Dendritic cell treated with granulocyte-macrophage colony-stimulating factor and Interleukin-4, amounts not matched to agents 40 ng/mL and 50 ng/mL, for 4 days (primary cell): ENCODE measurements around the gene MED10.

Source experiments
- H3K27ac Mint-ChIP-seq: one replicate; pipeline ENCODE4 v1.8.0; 2022; ENCODE audit warnings: mild to moderate bottlenecking, mixed read lengths
- H3K27me3 Mint-ChIP-seq: one replicate; pipeline ENCODE4 v1.8.0; 2022; ENCODE audit warnings: mild to moderate bottlenecking, mixed read lengths
- H3K36me3 Mint-ChIP-seq: one replicate; pipeline ENCODE4 v1.8.0; 2022; ENCODE audit warnings: low read depth, mixed read lengths
- H3K4me1 Mint-ChIP-seq: one replicate; pipeline ENCODE4 v1.8.0; 2022; ENCODE audit warnings: low read depth, mixed read lengths
- H3K4me3 Mint-ChIP-seq: one replicate; pipeline ENCODE4 v1.8.0; 2022; ENCODE audit warnings: mild to moderate bottlenecking, moderate library complexity, mixed read lengths
- H3K9me3 Mint-ChIP-seq: one replicate; pipeline ENCODE4 v1.8.0; 2022; ENCODE audit warnings: mixed read lengths
- intact Hi-C: fragments of 100-400 bp; cut with micrococcal nuclease; formaldehyde crosslinking; loops from one replicate; pipeline ENCODE4 v1.15.0; 2022

MED10 gene

DNA sequence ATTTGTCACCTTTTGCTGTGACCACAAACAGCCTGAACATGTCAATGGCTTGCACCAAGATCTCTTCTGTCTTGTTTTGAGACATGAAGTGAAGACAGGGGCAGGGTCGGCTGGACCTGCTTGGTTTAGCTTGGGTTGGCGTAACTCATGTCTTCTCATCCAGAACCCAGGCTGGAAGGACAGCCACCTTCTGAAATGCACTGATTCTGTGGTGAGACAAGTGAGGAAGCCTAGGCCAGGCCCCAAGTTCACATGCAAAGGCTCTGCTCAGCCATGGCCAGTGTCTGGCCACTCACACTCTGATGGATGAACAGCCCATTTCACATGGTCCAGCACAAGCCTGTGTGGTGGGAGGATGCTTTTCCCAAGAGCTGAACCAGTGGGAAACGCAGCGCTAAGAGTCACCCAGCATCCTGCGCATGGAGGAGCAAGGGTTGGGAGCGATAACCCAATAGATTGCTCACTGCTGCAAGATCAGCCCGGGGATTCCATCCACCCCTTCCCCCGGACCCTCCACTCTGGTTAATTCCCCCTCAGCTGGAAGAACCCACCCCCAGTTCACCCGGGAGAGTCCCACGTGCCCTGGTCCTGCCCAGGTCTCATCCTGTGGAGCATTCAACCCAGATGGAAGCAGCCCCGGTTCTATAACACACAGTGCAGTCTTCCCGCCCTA lies 16.2 kb upstream of the MED10 start:
- no peaks in the 10 kb centered on the region for H3K4me1 Mint-ChIP-seq
- H3K9me3 Mint-ChIP-seq: no peaks in the 10 kb centered on the region
- H3K27me3 Mint-ChIP-seq: peaks cover 9% of the 10 kb centered on the region
- H3K27ac Mint-ChIP-seq: no peak overlapping the region
- intact Hi-C loops: no loop called here
- no peak overlapping the region for H3K4me3 Mint-ChIP-seq
- H3K36me3 Mint-ChIP-seq: no peaks in the 10 kb centered on the region

DNA sequence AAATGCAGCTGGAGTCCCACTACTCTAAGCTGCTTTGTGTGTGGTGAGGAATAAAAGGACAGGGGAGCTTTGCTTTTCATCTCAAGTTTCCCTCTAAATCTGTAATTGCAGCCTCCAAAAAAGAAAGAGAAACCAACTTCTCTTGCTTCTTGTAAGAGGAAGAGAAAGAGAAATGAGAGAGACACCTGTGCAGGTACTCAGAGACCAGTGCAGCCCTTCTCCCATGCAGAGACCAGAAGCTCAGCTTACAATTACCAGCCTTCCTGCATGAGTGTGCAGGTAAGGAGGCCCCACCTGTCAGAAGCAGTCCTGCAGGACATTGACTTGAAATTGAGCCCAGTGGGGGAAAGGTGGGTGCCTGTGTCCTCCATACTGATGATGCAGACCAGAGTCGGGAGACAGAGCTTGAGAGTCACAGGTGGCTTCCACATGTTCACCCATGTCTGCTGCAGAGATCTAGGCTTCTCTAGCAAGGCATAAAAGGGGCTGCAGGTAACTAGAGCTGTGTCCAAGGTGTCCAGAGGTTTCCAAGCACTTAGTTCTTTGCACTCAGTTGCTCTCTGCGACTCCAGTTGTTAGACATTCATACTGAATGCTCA lies 15.3 kb upstream of the MED10 start:
- intact Hi-C loops: no loop called here
- H3K36me3 Mint-ChIP-seq: no peaks in the 10 kb centered on the region
- no peaks in the 10 kb centered on the region for H3K9me3 Mint-ChIP-seq
- H3K4me3 Mint-ChIP-seq: no peak overlapping the region
- H3K27ac Mint-ChIP-seq: no peak overlapping the region
- H3K27me3 Mint-ChIP-seq: peaks cover 11% of the 10 kb centered on the region
- no peaks in the 10 kb centered on the region for H3K4me1 Mint-ChIP-seq

DNA sequence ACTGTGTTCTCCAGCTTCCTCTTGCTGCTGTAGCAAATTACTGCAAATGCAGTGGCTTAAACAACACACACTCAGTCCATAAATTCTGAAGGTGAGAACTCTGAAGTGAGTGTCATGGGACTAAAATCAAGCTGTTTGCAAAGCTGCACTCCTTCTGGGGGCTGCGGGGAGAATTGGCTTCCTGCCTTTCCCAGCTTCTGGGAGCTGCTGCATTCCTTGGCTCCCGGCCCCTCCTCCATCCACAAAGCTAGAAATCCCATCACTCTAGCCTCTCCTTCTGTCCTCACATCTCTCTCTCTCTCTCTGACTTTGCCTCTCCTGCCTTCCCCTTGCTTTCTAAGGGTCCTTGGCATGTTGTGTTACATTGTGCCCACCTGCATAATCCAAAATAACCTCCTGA lies 14.2 kb upstream of the MED10 start:
- no peaks in the 10 kb centered on the region for H3K4me1 Mint-ChIP-seq
- intact Hi-C loops: no loop called here
- peaks cover 11% of the 10 kb centered on the region for H3K27me3 Mint-ChIP-seq
- no peaks in the 10 kb centered on the region for H3K36me3 Mint-ChIP-seq
- no peak overlapping the region for H3K27ac Mint-ChIP-seq
- H3K9me3 Mint-ChIP-seq: no peaks in the 10 kb centered on the region
- H3K4me3 Mint-ChIP-seq: no peak overlapping the region

DNA sequence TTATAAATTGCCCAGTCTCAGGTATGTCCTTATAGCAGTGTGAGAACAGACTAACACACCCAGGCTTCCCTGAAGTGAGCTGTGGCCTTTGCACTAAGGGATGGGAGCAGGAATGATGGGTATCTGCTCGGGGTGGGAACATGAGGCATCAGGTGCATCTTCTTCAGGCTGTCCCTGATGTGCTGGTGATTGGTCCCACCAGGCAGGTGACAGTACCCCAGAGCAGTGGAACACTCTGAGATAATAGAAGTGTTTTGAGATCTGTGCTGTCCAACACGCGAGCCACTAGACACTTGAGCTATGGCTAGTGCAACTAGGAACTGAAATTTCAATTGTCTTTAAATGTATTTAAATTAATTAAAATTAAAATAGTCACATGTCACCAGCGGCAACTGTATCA lies 12.8 kb upstream of the MED10 start:
- Mint-ChIP-seq H3K9me3 (no peaks in the 10 kb centered on the region), H3K4me1 (no peaks in the 10 kb centered on the region), H3K4me3 (no peak overlapping the region), H3K27ac (no peak overlapping the region), H3K36me3 (no peaks in the 10 kb centered on the region), H3K27me3 (peaks cover 17% of the 10 kb centered on the region)
- intact Hi-C loops: no loop called here

DNA sequence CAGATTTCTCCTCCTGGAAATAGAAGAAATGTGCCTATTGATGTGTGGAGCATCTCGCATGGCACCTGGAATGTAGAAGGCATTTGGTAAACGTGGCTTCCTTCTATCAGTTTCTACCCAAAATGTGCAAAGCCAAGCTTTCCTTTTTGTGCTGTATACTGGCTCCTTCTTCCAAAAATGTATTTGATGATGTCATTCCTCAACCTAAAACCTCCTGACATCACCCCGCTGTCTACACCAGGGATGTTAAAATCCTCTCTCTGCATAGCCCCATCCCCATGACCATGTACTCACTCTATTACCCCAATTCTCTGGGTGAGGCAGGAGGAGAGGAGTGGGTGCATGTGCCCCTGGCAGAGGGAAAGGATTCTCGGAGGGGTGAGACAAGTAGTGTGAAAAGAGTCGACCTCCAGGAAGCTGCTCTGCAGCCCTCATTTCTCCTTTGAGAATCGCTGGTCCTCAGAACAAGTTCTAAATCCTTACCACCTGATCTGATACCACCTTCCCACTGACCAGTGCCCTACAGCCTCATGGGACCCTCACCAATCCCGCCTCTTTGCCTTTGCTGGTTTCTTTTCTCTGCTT lies 11.7 kb upstream of the MED10 start:
- no peak overlapping the region for H3K27ac Mint-ChIP-seq

DNA sequence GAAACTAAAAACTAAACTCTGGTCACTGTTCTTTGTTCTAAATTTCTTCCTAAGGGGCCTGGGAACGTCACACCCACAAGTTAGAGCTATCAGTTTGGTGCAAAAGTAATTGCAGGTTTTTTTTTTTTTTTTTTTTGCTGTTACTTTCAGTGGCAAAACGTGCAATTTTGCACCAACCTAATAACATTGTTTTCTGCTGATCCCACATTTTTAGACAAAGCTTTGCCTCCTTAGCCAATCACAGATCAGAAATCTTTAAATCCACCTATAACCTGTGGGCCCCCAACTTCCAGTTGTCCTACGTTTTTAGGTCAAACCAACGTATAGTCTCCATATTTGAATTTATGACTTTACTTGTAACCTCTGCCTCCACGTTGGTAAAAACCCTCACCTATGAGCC lies 11.1 kb upstream of the MED10 start:
- intact Hi-C loops: no loop called here
- Mint-ChIP-seq H3K4me3 (no peak overlapping the region), H3K27me3 (peaks cover 23% of the 10 kb centered on the region), H3K36me3 (no peaks in the 10 kb centered on the region), H3K4me1 (no peaks in the 10 kb centered on the region), H3K9me3 (no peaks in the 10 kb centered on the region), H3K27ac (no peak overlapping the region)

More for the DNA sequence above, 11.7 kb upstream of the MED10 start:
- Mint-ChIP-seq H3K36me3 (no peaks in the 10 kb centered on the region), H3K27me3 (peaks cover 19% of the 10 kb centered on the region), H3K4me3 (no peak overlapping the region), H3K4me1 (no peaks in the 10 kb centered on the region), H3K9me3 (no peaks in the 10 kb centered on the region)
- intact Hi-C loops: no loop called here

DNA sequence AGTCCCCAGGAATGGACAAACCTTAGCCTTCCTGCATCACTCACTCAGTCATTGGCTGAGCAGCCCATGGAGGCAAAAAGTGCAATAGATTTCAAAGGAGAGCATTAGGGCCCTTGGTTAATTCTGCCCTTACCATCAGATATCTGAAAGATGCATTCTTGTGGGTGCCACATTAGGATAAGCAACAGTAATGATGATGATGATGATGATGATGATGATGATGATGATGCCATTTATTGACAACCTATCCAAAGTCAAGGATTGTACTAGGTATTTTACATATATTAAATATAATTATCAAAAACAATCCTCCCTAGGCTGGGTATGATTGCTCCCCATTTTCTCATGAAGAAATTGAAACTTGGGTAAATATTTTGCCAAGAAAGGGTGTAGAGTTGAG lies 9.6 kb upstream of the MED10 start:
- intact Hi-C loops: no loop called here
- Mint-ChIP-seq H3K4me1 (no peaks in the 10 kb centered on the region), H3K27ac (no peak overlapping the region), H3K4me3 (no peak overlapping the region), H3K9me3 (no peaks in the 10 kb centered on the region), H3K36me3 (no peaks in the 10 kb centered on the region), H3K27me3 (peaks cover 28% of the 10 kb centered on the region)

DNA sequence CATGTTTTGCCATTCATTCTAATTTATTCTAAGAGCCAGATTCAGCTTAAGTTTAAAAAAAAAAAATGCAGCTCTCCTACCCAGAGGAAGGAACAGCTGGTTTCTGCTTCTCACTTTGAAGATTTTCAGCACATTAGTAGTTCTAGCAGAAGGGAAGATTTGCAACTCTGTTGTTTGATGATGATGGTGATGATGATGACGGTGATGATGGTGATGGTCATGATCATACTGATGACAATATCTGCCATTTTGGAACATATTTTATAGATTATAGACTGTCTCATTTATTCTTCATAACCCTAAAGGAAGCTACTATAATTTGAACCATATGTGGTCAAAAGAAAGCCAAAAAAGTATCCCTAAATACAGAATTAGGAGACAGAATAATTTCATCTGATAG lies 7.9 kb upstream of the MED10 start:
- peaks cover 29% of the 10 kb centered on the region for H3K27me3 Mint-ChIP-seq
- H3K27ac Mint-ChIP-seq: no peak overlapping the region
- H3K9me3 Mint-ChIP-seq: no peaks in the 10 kb centered on the region
- no peaks in the 10 kb centered on the region for H3K4me1 Mint-ChIP-seq
- intact Hi-C loops: no loop called here
- H3K36me3 Mint-ChIP-seq: no peaks in the 10 kb centered on the region
- H3K4me3 Mint-ChIP-seq: no peak overlapping the region

DNA sequence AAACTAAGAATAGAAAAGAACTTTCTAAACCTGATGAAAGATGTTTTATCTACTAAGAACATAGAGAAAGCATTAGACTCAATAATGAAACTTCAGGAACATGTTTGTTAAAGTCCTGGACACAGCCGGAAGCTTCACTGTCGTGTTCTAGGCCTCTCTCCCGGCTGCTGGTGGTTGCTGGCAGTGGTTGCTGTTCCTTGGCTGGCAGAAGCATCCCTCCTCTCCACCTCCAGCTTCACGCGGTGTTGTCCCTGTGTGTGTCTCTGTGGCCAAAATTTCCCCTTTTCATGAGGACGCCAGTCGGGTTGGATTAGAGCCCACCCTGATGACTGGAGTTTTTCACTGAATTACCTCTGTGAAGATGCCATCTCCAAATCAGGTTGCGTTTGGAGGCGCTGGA lies 6.5 kb upstream of the MED10 start:
- H3K36me3 Mint-ChIP-seq: no peaks in the 10 kb centered on the region
- no peak overlapping the region for H3K27ac Mint-ChIP-seq
- peaks cover 26% of the 10 kb centered on the region for H3K27me3 Mint-ChIP-seq
- intact Hi-C loops: no loop called here
- no peak overlapping the region for H3K4me3 Mint-ChIP-seq
- no peaks in the 10 kb centered on the region for H3K9me3 Mint-ChIP-seq
- H3K4me1 Mint-ChIP-seq: no peaks in the 10 kb centered on the region

DNA sequence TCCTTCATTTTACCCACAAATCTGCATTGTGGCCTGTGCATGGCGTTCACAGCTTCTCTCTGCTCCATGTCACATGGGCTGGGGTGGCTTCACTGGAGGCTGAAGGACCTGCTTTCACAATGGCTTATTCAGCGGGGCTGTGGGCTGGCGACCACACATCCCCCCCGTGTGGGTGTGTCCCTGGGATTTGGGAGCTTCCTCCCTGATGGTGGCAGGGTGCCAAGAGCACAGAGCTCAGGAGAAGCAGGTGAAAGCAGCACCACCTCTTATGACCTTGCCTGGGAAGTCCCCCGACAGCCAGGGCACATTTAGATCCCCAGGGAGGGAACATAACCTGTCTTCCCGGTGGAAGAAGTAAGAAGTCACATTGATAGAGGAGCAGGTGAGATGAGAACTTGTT lies 5.0 kb upstream of the MED10 start:
- Mint-ChIP-seq H3K4me3 (no peak overlapping the region), H3K27me3 (peaks cover 24% of the 10 kb centered on the region), H3K4me1 (peaks cover 6% of the 10 kb centered on the region), H3K9me3 (no peaks in the 10 kb centered on the region), H3K27ac (no peak overlapping the region), H3K36me3 (peaks cover 2% of the 10 kb centered on the region)
- intact Hi-C loops: no loop called here

DNA sequence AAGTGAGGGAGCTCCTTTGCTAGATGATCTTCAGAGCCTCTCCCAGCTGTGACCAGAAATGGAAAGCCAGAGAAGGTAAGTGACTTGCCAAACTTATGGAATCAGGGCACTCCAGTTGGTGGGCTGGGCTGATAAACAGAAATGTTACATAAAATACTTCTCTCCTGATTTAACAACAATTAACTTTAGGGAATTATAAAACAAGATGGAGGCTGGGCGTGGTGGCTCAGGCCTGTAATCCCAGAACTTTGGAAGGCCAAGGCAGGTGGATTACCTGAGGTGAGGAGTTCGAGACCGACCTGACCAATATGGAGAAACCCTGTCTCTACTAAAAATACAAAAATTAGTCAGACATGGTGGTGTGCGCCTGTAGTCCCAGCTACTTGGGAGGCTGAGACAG lies 899 bp upstream of the MED10 start:
- intact Hi-C loops: loop anchor here (5.0 to 10.0 kb wide), 2 partner anchors 253 to 366 kb away; partner anchors contain the start of genes NSUN2 and SRD5A1
- Mint-ChIP-seq H3K9me3 (no peaks in the 10 kb centered on the region), H3K4me3 (peak overlapping the region; percentile 92), H3K27me3 (peaks cover 12% of the 10 kb centered on the region), H3K36me3 (peaks cover 38% of the 10 kb centered on the region), H3K27ac (peak overlapping the region; percentile 91), H3K4me1 (peaks cover 22% of the 10 kb centered on the region)

DNA sequence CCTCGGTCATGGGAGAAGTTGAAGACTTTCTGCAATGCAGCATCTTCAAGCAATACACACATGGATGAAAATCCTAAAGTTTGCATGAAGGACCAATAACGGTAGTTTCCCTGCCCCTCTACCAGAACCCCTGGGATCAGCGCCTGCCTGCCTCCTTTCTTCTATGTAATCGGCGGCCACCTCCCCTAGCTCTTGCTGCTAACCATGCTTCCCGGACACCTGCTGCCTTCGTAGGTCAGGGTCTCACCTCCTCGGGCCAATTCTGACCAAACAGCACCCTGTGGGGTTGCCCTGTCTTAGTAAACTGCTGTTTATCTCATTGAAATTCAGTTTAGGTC lies 388 bp upstream of the MED10 start:
- Mint-ChIP-seq H3K36me3 (peaks cover 43% of the 10 kb centered on the region), H3K4me1 (peaks cover 22% of the 10 kb centered on the region), H3K9me3 (no peaks in the 10 kb centered on the region), H3K27ac (peak overlapping the region; percentile 91), H3K27me3 (peaks cover 11% of the 10 kb centered on the region), H3K4me3 (peak overlapping the region; percentile 92)
- intact Hi-C loops: loop anchor here (5.0 to 10.0 kb wide), 2 partner anchors 254 to 366 kb away; partner anchors contain the start of genes NSUN2 and SRD5A1

DNA sequence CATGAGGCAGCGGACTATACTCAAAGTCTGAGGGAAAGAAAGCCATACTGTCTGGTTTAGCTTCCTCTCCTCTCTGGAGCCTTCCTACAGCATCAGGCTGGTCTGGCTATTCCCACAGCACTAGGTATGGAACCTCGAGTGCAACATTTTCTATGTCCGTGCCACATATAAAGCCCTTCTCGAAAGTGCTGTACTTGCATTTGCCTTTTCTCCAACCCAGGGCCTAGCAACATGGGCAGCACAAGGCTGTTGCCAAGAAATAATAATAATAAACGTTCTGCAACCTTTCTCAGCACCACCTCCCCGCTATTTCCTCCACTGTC lies 804 bp downstream of the MED10 start:
- peak overlapping the region; percentile 92 for H3K4me3 Mint-ChIP-seq
- no peaks in the 10 kb centered on the region for H3K9me3 Mint-ChIP-seq
- peaks cover 55% of the 10 kb centered on the region for H3K36me3 Mint-ChIP-seq
- peaks cover 22% of the 10 kb centered on the region for H3K4me1 Mint-ChIP-seq
- H3K27ac Mint-ChIP-seq: peak overlapping the region; percentile 91
- peaks cover 4% of the 10 kb centered on the region for H3K27me3 Mint-ChIP-seq
- intact Hi-C loops: loop anchor here (5.0 to 10.0 kb wide), 2 partner anchors 255 to 367 kb away; partner anchors contain the start of genes NSUN2 and SRD5A1

DNA sequence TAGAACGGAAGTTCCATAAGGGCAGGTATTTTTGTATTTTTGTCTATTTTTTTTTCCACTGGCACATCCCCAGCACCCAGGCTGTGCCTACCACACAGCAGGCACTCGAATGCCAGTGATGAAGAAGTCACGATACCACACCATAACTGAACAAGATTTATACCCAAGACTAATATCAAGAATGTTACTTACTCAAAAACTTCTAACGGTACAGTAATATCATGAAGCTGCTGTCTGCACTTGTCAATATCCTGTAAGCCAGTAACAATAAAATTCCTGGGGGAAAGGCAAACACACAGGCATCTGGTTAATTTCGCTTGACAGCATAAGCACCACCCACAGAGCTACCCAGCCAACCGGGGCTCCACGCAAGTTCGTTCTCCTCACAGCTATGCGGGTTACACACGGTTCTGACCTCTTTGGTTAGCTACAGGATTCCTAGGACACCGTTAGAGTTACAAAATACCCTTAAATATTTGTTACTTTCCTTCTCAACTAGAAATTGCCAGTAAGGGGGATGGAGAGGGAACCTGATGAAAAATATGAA lies 1.3 kb downstream of the MED10 start:
- intact Hi-C loops: loop anchor here (5.0 to 10.0 kb wide), 2 partner anchors 255 to 368 kb away; partner anchors contain the start of genes NSUN2 and SRD5A1
- H3K36me3 Mint-ChIP-seq: peaks cover 60% of the 10 kb centered on the region
- H3K27ac Mint-ChIP-seq: no peak overlapping the region
- H3K27me3 Mint-ChIP-seq: peaks cover 1% of the 10 kb centered on the region
- peak overlapping the region; percentile 92 for H3K4me3 Mint-ChIP-seq
- no peaks in the 10 kb centered on the region for H3K9me3 Mint-ChIP-seq
- peaks cover 22% of the 10 kb centered on the region for H3K4me1 Mint-ChIP-seq
